Measurements from ENCODE around the gene CHRNA1. TPM values are rescaled to one million over a fixed set of nuclear protein-coding genes. Genes with fewer than 3 reads are reported as not detected.

Gene CHRNA1
- total RNA-seq, 1 donor from 2014 or later, result 3.7 TPM

DNA sequence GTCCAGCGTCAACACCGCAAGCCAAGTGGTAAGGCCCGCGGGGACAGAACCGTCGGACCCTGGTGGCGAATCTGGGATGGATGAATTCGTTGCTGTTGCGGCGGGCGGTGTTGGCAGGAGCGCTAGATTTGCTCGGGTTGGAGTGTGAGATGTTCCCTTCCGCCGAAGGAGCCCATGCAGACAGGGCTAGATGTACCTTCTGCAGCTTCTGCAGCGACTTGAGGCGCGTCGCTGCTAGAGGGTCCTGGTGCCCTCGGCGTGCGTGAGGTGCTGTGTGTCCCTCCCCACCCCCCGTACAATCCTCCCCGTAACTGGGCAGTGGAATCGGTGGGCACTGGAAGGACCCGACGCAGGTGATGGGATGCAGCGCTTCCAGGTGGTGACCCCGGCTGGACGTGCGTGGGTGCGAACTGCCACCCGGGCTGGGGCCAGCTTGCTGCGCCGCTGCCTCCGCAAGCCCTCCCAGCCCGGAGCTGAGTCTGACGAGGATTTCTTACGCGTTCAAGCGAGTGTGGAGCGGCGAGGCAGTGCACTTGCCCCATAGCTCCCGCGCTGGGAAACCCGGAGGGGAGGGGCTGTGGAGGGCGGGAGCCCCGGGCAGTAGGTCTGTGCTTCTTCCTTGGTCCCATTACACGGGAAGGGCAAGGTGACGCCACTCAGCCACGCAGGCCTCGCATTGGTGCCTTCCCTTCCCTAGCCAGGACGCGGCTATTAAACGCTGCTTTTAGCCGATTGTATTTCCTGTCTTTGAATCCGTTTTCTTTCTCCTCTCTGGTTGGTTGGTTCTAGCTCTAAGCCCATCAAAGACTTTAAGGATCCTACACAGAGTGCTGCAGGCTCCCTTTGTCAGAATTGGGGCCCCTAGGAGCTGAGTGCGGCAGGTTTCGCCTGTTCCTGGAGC lies 34.2 kb downstream of the CHRNA1 start:
- Histone ChIP-seq H2AFZ (ENCODE audit: low read depth, low read length) (peak overlapping the region; percentile 58), H3K27ac (ENCODE audit: low read depth, low read length) (no peak overlapping the region), H3K27me3 (ENCODE audit: insufficient read depth, low read length) (peaks cover 54% of the 10 kb centered on the region), H3K4me2 (ENCODE audit: low read length) (peak overlapping the region; percentile 82), H3K4me3 (ENCODE audit: insufficient read depth, low read depth, low read length) (peak overlapping the region; percentile 42), H3K79me2 (ENCODE audit: insufficient read depth, low read length) (no peaks in the 10 kb centered on the region), H4K20me1 (ENCODE audit: insufficient read depth, low read length) (no peaks in the 10 kb centered on the region), H3K4me1 (ENCODE audit: insufficient read depth, low read length) (peaks cover 5% of the 10 kb centered on the region), H3K9ac (ENCODE audit: low read length) (no peak overlapping the region), H3K9me3 (ENCODE audit: insufficient read depth, low read depth, low read length) (no peaks in the 10 kb centered on the region), H3K36me3 (ENCODE audit: insufficient read depth, low read length) (no peaks in the 10 kb centered on the region)
- H3K9me3 Mint-ChIP-seq (ENCODE audit: unreplicated experiment), result peaks cover 2% of the 10 kb centered on the region
- H3K4me1 Mint-ChIP-seq (ENCODE audit: low read depth, unreplicated experiment), result no peaks in the 10 kb centered on the region
- TF ChIP-seq, protein P1, sequence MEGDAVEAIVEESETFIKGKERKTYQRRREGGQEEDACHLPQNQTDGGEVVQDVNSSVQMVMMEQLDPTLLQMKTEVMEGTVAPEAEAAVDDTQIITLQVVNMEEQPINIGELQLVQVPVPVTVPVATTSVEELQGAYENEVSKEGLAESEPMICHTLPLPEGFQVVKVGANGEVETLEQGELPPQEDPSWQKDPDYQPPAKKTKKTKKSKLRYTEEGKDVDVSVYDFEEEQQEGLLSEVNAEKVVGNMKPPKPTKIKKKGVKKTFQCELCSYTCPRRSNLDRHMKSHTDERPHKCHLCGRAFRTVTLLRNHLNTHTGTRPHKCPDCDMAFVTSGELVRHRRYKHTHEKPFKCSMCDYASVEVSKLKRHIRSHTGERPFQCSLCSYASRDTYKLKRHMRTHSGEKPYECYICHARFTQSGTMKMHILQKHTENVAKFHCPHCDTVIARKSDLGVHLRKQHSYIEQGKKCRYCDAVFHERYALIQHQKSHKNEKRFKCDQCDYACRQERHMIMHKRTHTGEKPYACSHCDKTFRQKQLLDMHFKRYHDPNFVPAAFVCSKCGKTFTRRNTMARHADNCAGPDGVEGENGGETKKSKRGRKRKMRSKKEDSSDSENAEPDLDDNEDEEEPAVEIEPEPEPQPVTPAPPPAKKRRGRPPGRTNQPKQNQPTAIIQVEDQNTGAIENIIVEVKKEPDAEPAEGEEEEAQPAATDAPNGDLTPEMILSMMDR (IDR thresholded peaks at IDR 0.05; ENCODE audit: insufficient read depth, low read depth, low read length), result no peak
- peak; percentile 80 for TF ChIP-seq EZH2 (IDR thresholded peaks at IDR 0.05; ENCODE audit: insufficient read depth, low read length)
- H3K36me3 Mint-ChIP-seq (ENCODE audit: low read depth, unreplicated experiment), result no peaks in the 10 kb centered on the region
- FAIRE-seq (no peak), DNase-seq (ENCODE audit: low read depth) (no peak)
- peaks cover 66% of the 10 kb centered on the region for H3K27me3 Mint-ChIP-seq (ENCODE audit: low read depth, unreplicated experiment)
- no peak overlapping the region for H3K27ac Mint-ChIP-seq (ENCODE audit: unreplicated experiment)
- peak overlapping the region; percentile 27 for H3K4me3 Mint-ChIP-seq (ENCODE audit: unreplicated experiment)

DNA sequence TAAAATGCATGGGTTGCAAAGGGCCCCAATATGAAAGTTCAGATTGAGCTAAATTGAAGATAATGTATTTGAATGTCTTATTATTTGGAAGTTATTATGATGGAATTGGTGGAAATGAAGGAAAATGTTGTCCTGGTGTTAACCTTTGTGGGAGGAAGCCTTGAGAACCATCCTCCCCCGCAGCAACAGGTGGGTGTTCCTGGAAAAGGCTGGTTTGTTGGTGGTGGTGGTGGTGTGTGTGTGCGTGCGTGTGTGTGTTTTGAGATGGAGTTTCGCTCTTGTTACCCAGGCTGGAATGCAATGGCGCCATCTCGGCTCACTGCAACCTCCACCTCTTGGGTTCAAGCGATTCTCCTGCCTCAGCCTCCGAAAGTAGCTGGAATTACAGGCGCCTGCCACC lies 36.2 kb downstream of the CHRNA1 start:
- TF ChIP-seq, protein P1 (IDR thresholded peaks at IDR 0.05; ENCODE audit: insufficient read depth, low read depth, low read length), result no peak
- no peak for TF ChIP-seq EZH2 (IDR thresholded peaks at IDR 0.05; ENCODE audit: insufficient read depth, low read length)
- DNase-seq (ENCODE audit: low read depth) (no peak), FAIRE-seq (no peak)
- Mint-ChIP-seq H3K27ac (ENCODE audit: unreplicated experiment) (no peak overlapping the region), H3K27me3 (ENCODE audit: low read depth, unreplicated experiment) (peaks cover 64% of the 10 kb centered on the region), H3K4me3 (ENCODE audit: unreplicated experiment) (no peak overlapping the region), H3K9me3 (ENCODE audit: unreplicated experiment) (peaks cover 2% of the 10 kb centered on the region), H3K36me3 (ENCODE audit: low read depth, unreplicated experiment) (no peaks in the 10 kb centered on the region), H3K4me1 (ENCODE audit: low read depth, unreplicated experiment) (no peaks in the 10 kb centered on the region)
- Histone ChIP-seq H4K20me1 (ENCODE audit: insufficient read depth, low read length) (no peaks in the 10 kb centered on the region), H2AFZ (ENCODE audit: low read depth, low read length) (no peak overlapping the region), H3K27ac (ENCODE audit: low read depth, low read length) (no peak overlapping the region), H3K36me3 (ENCODE audit: insufficient read depth, low read length) (no peaks in the 10 kb centered on the region), H3K4me3 (ENCODE audit: insufficient read depth, low read depth, low read length) (no peak overlapping the region), H3K27me3 (ENCODE audit: insufficient read depth, low read length) (peaks cover 49% of the 10 kb centered on the region), H3K9ac (ENCODE audit: low read length) (no peak overlapping the region), H3K4me1 (ENCODE audit: insufficient read depth, low read length) (peaks cover 5% of the 10 kb centered on the region), H3K79me2 (ENCODE audit: insufficient read depth, low read length) (no peaks in the 10 kb centered on the region), H3K4me2 (ENCODE audit: low read length) (no peak overlapping the region), H3K9me3 (ENCODE audit: insufficient read depth, low read depth, low read length) (no peaks in the 10 kb centered on the region)

DNA sequence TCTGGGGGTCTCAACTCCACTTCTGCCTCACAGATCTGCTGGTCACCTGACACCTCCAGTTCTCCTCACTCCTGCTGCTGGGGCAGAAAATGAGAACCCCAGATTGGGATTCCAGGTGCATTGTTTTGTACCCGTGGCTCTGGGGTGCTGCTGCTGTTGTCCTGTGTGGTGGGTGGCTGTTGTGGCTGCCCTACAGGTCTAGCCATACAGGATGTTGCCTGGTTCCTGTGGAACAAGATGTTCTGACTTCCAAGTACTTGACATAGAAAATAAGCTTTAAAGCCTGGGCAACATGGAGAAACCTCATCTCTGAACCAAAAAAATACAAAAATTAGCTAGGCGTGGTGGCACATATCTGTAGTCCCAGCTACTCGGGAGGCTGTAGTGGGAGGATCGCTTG lies 38.1 kb downstream of the CHRNA1 start:
- Histone ChIP-seq H3K27ac (ENCODE audit: low read depth, low read length) (no peak overlapping the region), H3K79me2 (ENCODE audit: insufficient read depth, low read length) (no peaks in the 10 kb centered on the region), H4K20me1 (ENCODE audit: insufficient read depth, low read length) (no peaks in the 10 kb centered on the region), H2AFZ (ENCODE audit: low read depth, low read length) (no peak overlapping the region), H3K4me3 (ENCODE audit: insufficient read depth, low read depth, low read length) (no peak overlapping the region), H3K4me1 (ENCODE audit: insufficient read depth, low read length) (peaks cover 5% of the 10 kb centered on the region), H3K9me3 (ENCODE audit: insufficient read depth, low read depth, low read length) (no peaks in the 10 kb centered on the region), H3K36me3 (ENCODE audit: insufficient read depth, low read length) (no peaks in the 10 kb centered on the region), H3K4me2 (ENCODE audit: low read length) (no peak overlapping the region), H3K27me3 (ENCODE audit: insufficient read depth, low read length) (peaks cover 46% of the 10 kb centered on the region), H3K9ac (ENCODE audit: low read length) (no peak overlapping the region)
- no peak for TF ChIP-seq EZH2 (IDR thresholded peaks at IDR 0.05; ENCODE audit: insufficient read depth, low read length)
- no peak for DNase-seq (ENCODE audit: low read depth)
- no peak overlapping the region for H3K4me3 Mint-ChIP-seq (ENCODE audit: unreplicated experiment)
- H3K27me3 Mint-ChIP-seq (ENCODE audit: low read depth, unreplicated experiment), result peaks cover 53% of the 10 kb centered on the region
- FAIRE-seq, result no peak
- no peak overlapping the region for H3K27ac Mint-ChIP-seq (ENCODE audit: unreplicated experiment)
- no peaks in the 10 kb centered on the region for H3K4me1 Mint-ChIP-seq (ENCODE audit: low read depth, unreplicated experiment)
- peaks cover 5% of the 10 kb centered on the region for H3K9me3 Mint-ChIP-seq (ENCODE audit: unreplicated experiment)
- no peaks in the 10 kb centered on the region for H3K36me3 Mint-ChIP-seq (ENCODE audit: low read depth, unreplicated experiment)
